GM18505 (cell line): ENCODE data around the gene ZNF622.
"Not testable (repeated sequence)": the region's sequence is repeated elsewhere in the genome, so short reads cannot be mapped to it uniquely, and the experiment has no call there.

Source experiments
- ATAC-seq: cut with Tn5 transposase; IDR thresholded peaks from one replicate; pipeline ENCODE4 v1.9.1; 2021; ENCODE audit not compliant: unreplicated experiment
- POLR2A ChIP-seq: IDR thresholded peaks from 4 replicates; pipeline ENCODE4 v1.6.1; 2011; ENCODE audit warnings: borderline replicate concordance; ENCODE audit not compliant: insufficient read depth, insufficient read length; ENCODE audit errors: extremely low read depth

Gene ZNF622

GRCh38 chr5:16490911-16491310 is 25.3 kb upstream of the ZNF622 start:
- ATAC-seq = no peak
- TF ChIP-seq POLR2A = no peak

- ATAC-seq = no peak
- TF ChIP-seq POLR2A = no peak
Observed at GRCh38 chr5:16489322-16489791, 23.8 kb upstream of the ZNF622 start.

- ATAC-seq = no peak
- TF ChIP-seq POLR2A = no peak
Observed at GRCh38 chr5:16487456-16487855, 21.9 kb upstream of the ZNF622 start.

GRCh38 chr5:16486711-16487111 is 21.1 kb upstream of the ZNF622 start:
- ATAC-seq = no peak
- no peak for TF ChIP-seq POLR2A

GRCh38 chr5:16485656-16486055 is 20.1 kb upstream of the ZNF622 start:
- TF ChIP-seq POLR2A = no peak
- ATAC-seq = no peak

GRCh38 chr5:16484081-16484480 is 18.5 kb upstream of the ZNF622 start:
- ATAC-seq = no peak
- TF ChIP-seq POLR2A = no peak

- no peak for ATAC-seq
- TF ChIP-seq POLR2A = no peak
Observed at GRCh38 chr5:16483361-16483760, 17.8 kb upstream of the ZNF622 start.

- no peak for TF ChIP-seq POLR2A
- no peak for ATAC-seq
Observed at GRCh38 chr5:16482891-16483290, 17.3 kb upstream of the ZNF622 start.

- no peak for ATAC-seq
- no peak for TF ChIP-seq POLR2A
Observed at GRCh38 chr5:16480821-16481538, 15.4 kb upstream of the ZNF622 start.

- TF ChIP-seq POLR2A = no peak
- no peak for ATAC-seq
Observed at GRCh38 chr5:16480144-16480543, 14.5 kb upstream of the ZNF622 start.

- no peak for TF ChIP-seq POLR2A
- no peak for ATAC-seq
Observed at GRCh38 chr5:16477541-16477940, 11.9 kb upstream of the ZNF622 start.

- ATAC-seq = not testable (repeated sequence)
Observed at GRCh38 chr5:16476417-16476816, 10.8 kb upstream of the ZNF622 start.

- ATAC-seq = no peak
- TF ChIP-seq POLR2A = no peak
Observed at GRCh38 chr5:16471387-16471786, 5.8 kb upstream of the ZNF622 start.

- ATAC-seq = peak; percentile 75
Observed at GRCh38 chr5:16467363-16468219, 2.0 kb upstream of the ZNF622 start.

More at GRCh38 chr5:16467363-16468219, 2.0 kb upstream of the ZNF622 start:
- peak; percentile 36 for TF ChIP-seq POLR2A
